Activated CD4-positive, alpha-beta memory T cell treated with anti-CD3 and anti-CD28 coated beads for 36 hours (primary cell): ENCODE measurements around the gene NIPA2. TPM values are rescaled to one million over a fixed set of nuclear protein-coding genes. Genes with fewer than 3 reads are reported as not detected.
A peak's percentile ranks its signal among the peaks of the same experiment; 100 is the strongest.
"Not testable (repeated sequence)": the region's sequence is repeated elsewhere in the genome, so short reads cannot be mapped to it uniquely, and the experiment has no call there.

Experiments
- CTCF ChIA-PET: fragments of 350-600 bp; sonication (Branson Sonifier 250); formaldehyde crosslinking; loops from one replicate; lab custom pipeline; 2021; ENCODE audit warnings: antibody characterized with exemption, inconsistent platforms; lab: Charles Lee
- POLR2A ChIA-PET: fragments of 350-600 bp; sonication (Branson Sonifier 250); formaldehyde crosslinking; loops from one replicate; lab custom pipeline; 2021; ENCODE audit warnings: antibody characterized with exemption; lab: Charles Lee
- DNase-seq: peaks from one replicate; pipeline ENCODE4 v3.0.0-alpha.2; 2020
- H3K27ac Mint-ChIP-seq: one replicate; pipeline ENCODE4 v1.8.0; 2021; ENCODE audit warnings: mixed read lengths
- H3K27me3 Mint-ChIP-seq: one replicate; pipeline ENCODE4 v1.8.0; 2021; ENCODE audit warnings: mixed read lengths
- H3K36me3 Mint-ChIP-seq: one replicate; pipeline ENCODE4 v1.8.0; 2021; ENCODE audit warnings: mixed read lengths
- H3K4me1 Mint-ChIP-seq: one replicate; pipeline ENCODE4 v1.8.0; 2021; ENCODE audit warnings: low read depth, mixed read lengths
- H3K4me3 Mint-ChIP-seq: one replicate; pipeline ENCODE4 v1.8.0; 2021; ENCODE audit warnings: mild to moderate bottlenecking, mixed read lengths
- H3K9me3 Mint-ChIP-seq: one replicate; pipeline ENCODE4 v1.8.0; 2021; ENCODE audit warnings: mixed read lengths
- intact Hi-C: fragments of 100-400 bp; cut with micrococcal nuclease; formaldehyde crosslinking; loops from one replicate; pipeline ENCODE4 v1.15.1; 2023
- total RNA-seq, 2 experiments: library from RNA; stranded (reverse); gene quantifications; one replicate each; pipeline ENCODE4 v1.2.3, GENCODE V29; 2021

The NIPA2 gene
- 10 to 100 TPM; 70.5 TPM for total RNA-seq

DNA sequence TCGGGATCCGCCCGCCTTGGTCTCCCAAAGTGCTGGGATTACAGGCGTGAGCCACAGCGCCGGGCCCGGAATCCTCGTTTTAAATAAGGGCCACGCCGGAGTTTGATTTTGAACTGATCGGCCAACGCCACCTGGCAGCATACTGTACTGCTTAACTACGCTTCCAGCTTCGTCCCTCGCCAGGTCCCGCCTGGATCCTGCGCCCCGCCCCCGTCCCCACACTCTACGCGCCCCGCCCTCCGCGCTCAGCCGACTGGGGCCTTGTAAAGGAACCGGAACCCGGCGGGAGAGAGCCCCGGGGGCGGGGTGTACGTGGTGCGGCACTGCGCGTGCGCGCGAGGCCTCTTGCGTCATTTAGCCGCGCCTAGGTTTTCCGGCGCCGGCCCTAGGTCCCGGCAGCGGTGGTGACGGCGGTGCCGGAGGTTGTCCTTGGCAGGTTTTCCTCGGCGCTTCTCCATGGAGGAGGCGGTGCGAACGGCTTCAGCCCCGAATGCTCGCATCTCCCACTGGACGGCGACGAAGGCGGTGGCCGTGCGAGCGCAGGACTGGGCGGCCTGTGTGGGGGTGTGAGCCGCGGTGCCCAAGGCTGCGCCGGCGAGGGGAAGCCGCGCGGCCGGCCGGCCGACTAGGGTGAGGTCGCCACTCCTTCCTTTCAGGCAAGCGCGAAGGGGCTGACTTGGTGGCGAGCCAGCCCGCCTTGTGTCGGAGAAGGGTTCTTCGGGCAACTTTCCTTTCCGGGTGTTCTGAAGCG is at the start of gene NIPA2:
NIPA2 (plus strand) TSS at position 375 of the 751 bp plus-strand sequence. CDS start 13,066 bp downstream, outside the sequence.
- Mint-ChIP-seq H3K4me1 (peaks cover 19% of the 10 kb centered on the region), H3K36me3 (peaks cover 24% of the 10 kb centered on the region), H3K4me3 (peak within 1 kb of the TSS; percentile 96), H3K27ac (peak within 1 kb of the TSS; percentile 97), H3K27me3 (no peaks in the 10 kb centered on the region), H3K9me3 (no peaks in the 10 kb centered on the region)
- intact Hi-C loops, result loop anchor here (1.0 kb wide), 5 partner anchors 12 to 201 kb away; partner anchors contain the start of genes NIPA1 and TUBGCP5
- POLR2A ChIA-PET, result interaction anchor here (0.6 to 1.6 kb wide), 4 partner anchors 16 to 201 kb away, joined by 3 to 4 read pairs (median 3); partner anchors contain the start of gene TUBGCP5
- DNase-seq, result peak; percentile 99
- CTCF ChIA-PET, result interaction anchor here (0.6 to 1.3 kb wide), 2 partner anchors 32 to 533 kb away, joined by 3 read pairs; no protein-coding TSS in a partner anchor

DNA sequence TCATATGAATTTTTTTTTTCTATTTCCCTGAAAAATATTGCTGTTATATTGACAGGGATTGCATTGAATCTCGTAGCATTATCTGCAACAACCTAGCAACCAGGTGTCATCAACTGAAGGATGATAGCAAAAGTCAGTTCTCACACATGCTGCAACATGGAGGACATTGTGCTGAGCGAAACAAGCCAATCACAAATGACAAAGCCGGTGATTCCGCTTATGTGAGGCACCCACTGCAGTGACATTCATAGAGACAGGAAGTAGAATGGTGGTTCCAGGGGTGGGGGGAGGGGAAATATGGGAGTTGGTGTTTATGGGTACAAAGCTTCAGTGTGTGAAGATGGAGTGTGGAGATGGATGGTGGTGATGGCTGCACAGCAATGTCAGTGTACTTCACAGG is 44.4 kb upstream of the NIPA2 start:
- peaks cover 58% of the 10 kb centered on the region for H3K4me1 Mint-ChIP-seq
- CTCF ChIA-PET, result no interaction called here
- H3K36me3 Mint-ChIP-seq, result peaks cover 14% of the 10 kb centered on the region
- no peak overlapping the region for H3K27ac Mint-ChIP-seq
- POLR2A ChIA-PET, result no interaction called here
- no peaks in the 10 kb centered on the region for H3K27me3 Mint-ChIP-seq
- intact Hi-C loops, result no loop called here
- no peak overlapping the region for H3K4me3 Mint-ChIP-seq
- DNase-seq, result no peak
- peaks cover 4% of the 10 kb centered on the region for H3K9me3 Mint-ChIP-seq

DNA sequence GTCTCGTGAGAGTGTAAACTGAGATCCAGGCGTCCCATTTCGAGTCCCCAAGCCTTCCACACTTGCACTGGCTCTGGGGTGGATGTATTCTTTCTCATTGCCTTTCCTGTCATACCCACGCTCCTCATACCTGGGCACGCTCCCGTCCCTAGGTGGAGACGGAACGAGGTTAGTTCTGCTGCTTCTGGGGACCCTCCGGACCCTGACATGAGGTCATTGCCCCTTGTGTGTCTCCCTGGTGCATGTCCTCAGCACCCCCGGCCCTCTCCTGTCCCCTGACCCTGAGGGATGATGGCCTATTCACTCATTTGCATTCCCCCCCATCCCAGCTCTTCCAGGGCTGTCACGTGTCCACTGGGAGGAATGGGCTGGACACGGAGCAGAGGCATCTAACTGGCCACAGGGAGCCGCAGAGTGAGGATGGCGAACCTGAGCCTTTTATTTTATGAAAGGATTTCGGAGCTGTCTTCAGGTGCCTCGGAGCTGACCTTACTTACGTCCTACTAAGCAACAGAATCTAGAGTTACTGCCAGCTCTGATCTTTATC is 43.8 kb upstream of the NIPA2 start:
- H3K9me3 Mint-ChIP-seq, result no peaks in the 10 kb centered on the region
- H3K36me3 Mint-ChIP-seq, result peaks cover 7% of the 10 kb centered on the region
- POLR2A ChIA-PET, result no interaction called here
- DNase-seq, result no peak
- intact Hi-C loops, result no loop called here
- no peak overlapping the region for H3K27ac Mint-ChIP-seq
- CTCF ChIA-PET, result no interaction called here
- peaks cover 54% of the 10 kb centered on the region for H3K4me1 Mint-ChIP-seq
- no peaks in the 10 kb centered on the region for H3K27me3 Mint-ChIP-seq
- H3K4me3 Mint-ChIP-seq, result no peak overlapping the region

DNA sequence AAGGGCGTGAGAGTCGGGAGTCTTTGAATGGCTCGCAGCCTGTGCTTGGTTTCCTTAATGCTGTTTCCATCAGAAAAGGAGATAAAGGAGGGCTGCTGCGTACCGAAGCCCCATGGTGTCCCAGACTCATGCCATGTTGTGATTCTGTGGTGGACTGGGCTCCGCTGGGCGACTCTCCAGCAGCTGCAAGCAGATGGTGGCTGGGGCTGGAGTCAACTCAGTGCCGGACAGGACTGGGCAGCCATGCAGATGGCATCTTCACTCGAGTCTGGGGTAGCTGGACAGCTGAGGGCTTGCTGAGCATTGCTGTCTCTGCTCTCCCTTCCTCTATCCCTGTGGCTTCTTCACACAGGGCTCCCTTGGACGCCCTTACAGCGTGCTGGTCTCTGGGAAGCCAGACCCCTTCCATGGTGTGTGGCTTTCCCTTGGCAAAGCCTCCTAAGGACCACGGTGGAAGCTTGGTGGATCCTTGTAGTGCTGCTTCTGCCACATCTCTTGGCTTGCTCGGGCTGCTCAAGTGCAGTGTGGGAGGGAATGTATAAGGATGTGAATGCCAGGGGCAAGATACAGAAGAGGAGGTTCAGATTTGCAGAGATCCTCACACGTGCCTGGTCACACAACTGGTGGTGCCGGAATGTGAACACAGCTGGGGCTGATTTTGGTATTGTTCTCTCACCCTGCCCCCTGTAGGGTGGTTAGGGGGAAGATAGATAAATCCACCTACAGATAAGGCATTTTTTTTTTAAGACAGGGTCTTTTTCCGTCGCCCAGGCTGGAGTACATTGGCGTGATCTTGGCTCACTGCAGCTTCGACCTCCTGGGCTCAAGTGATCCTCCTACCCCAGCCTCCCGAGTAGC is 43.0 kb upstream of the NIPA2 start:
- peaks cover 7% of the 10 kb centered on the region for H3K36me3 Mint-ChIP-seq
- no peak overlapping the region for H3K4me3 Mint-ChIP-seq
- peak overlapping the region; percentile 58 for H3K27ac Mint-ChIP-seq
- H3K27me3 Mint-ChIP-seq, result no peaks in the 10 kb centered on the region
- intact Hi-C loops, result loop anchor here (1.0 kb wide), 3 partner anchors 9 to 43 kb away; partner anchors contain the start of genes NIPA1 and NIPA2
- peaks cover 56% of the 10 kb centered on the region for H3K4me1 Mint-ChIP-seq
- DNase-seq, result no peak
- no peaks in the 10 kb centered on the region for H3K9me3 Mint-ChIP-seq
- ChIA-PET POLR2A (interaction anchor here (0.8 to 1.0 kb wide), 2 partner anchors 43 to 45 kb away, joined by 3 to 4 read pairs; partner anchors contain the start of gene NIPA2), CTCF (no interaction called here)

DNA sequence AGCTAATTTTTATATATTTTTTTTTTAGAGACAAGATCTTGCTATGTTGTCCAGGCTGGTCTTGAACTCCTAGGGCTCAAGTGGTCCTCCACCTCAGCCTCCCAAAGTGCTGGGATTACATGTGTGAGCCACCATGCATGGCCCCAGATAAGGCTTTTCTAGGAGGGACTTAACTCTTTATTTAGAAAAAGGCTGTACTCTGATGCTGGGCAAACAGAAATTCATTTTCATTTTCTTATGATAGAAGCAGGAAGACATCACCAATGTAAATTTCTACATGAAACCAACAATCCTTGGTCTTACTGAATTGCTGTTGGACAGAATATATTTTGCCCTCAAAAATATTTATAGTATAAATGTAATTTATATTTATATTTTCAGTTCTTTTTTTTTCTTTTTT is 42.4 kb upstream of the NIPA2 start:
- intact Hi-C loops, result loop anchor here (1.0 kb wide), 3 partner anchors 10 to 42 kb away; partner anchors contain the start of genes NIPA1 and NIPA2
- Mint-ChIP-seq H3K4me1 (peaks cover 52% of the 10 kb centered on the region), H3K4me3 (peak overlapping the region; percentile 48), H3K27ac (peak overlapping the region; percentile 72), H3K27me3 (no peaks in the 10 kb centered on the region), H3K36me3 (peaks cover 7% of the 10 kb centered on the region), H3K9me3 (no peaks in the 10 kb centered on the region)
- ChIA-PET CTCF (no interaction called here), POLR2A (interaction anchor here (0.8 to 1.0 kb wide), 2 partner anchors 42 to 44 kb away, joined by 3 to 4 read pairs; partner anchors contain the start of gene NIPA2)
- DNase-seq, result no peak

DNA sequence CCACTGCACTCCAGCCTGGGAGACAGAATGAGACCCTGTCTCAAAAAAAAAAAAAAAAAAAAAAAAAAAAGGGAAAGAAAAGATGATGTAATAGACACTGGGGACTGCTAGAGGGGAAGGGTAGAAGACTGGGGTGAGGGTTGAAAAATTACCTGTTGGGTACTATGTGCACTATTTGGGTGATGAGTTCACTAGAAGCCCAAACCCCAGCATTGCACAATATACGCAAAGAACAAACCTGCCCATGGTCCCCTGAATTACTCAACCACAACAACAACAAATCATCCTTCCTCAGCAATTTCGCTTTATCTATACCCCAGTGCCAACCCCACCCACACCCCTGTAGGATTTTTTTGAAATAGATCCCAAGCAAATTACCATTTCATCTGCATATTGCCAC is 38.6 kb upstream of the NIPA2 start:
- DNase-seq, result no peak
- intact Hi-C loops, result no loop called here
- ChIA-PET POLR2A (no interaction called here), CTCF (no interaction called here)
- Mint-ChIP-seq H3K27ac (no peak overlapping the region), H3K36me3 (peaks cover 4% of the 10 kb centered on the region), H3K9me3 (no peaks in the 10 kb centered on the region), H3K4me1 (peaks cover 35% of the 10 kb centered on the region), H3K27me3 (no peaks in the 10 kb centered on the region), H3K4me3 (no peak overlapping the region)

DNA sequence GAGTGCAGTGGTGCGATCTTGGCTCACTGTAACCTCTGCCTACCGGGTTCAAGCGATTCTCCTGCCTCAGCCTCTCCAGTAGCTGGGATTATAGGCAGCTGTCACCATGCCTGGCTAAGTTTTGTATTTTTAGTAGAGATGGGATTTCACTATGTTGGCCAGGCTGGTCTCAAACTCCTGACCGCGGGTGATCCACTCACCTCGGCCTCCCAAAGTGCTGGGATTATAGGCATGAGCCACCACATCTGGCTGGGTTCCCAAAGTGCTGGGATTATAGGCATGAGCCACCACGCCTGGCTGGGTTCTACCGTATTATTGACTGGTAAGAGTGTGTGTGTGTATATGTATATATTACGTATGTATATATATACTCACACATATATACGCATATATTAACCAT is 35.5 kb upstream of the NIPA2 start:
- intact Hi-C loops, H3K4me3 Mint-ChIP-seq, POLR2A ChIA-PET, H3K36me3 Mint-ChIP-seq, H3K27ac Mint-ChIP-seq, H3K9me3 Mint-ChIP-seq, CTCF ChIA-PET, H3K27me3 Mint-ChIP-seq, DNase-seq: not testable (repeated sequence)
- H3K4me1 Mint-ChIP-seq, result peaks cover 25% of the 10 kb centered on the region

DNA sequence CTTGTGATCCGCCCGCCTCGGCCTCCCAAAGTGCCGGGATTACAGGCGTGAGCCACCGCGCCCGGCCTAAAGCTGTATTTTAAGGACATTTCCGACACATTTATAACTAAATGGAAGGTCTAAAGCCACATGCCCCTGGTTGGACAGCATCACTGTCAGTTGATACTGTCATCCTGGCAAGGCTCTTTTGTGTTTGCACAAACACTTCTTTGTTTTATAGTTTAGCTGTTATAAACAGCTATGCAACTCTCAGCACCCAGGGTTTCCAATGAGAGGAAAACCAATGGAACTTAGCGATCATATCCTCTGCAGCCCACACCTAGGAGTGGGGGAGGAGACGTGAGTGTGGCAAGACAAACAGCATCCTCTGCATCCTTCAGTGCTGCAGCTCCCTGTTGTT is 32.3 kb upstream of the NIPA2 start:
- intact Hi-C loops, result no loop called here
- no peaks in the 10 kb centered on the region for H3K9me3 Mint-ChIP-seq
- no peak overlapping the region for H3K4me3 Mint-ChIP-seq
- peaks cover 17% of the 10 kb centered on the region for H3K4me1 Mint-ChIP-seq
- DNase-seq, result no peak
- no peaks in the 10 kb centered on the region for H3K27me3 Mint-ChIP-seq
- POLR2A ChIA-PET, result no interaction called here
- CTCF ChIA-PET, result interaction anchor here (0.7 kb wide), 1 partner anchor 32 kb away, joined by 3 read pairs; no protein-coding TSS in a partner anchor
- H3K36me3 Mint-ChIP-seq, result no peaks in the 10 kb centered on the region
- no peak overlapping the region for H3K27ac Mint-ChIP-seq

DNA sequence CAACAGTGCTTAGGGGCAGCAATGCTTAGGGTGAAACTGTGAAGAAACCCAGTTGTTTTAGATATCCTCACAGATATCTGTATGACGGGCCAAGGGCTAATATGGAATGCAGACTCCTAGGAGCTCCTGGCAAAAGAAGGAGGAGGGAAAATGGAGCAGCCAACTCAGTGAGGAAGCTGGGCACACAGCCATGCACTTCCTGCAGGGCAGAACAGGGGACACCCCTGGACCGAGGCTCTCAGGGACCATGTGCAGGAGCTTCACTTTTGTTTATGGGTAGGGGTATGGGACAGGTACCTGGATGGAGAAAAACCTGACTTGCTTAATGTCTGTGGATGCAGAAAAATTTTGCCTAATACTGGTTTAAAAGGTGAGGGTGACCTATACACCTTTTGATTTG is 31.8 kb upstream of the NIPA2 start:
- ChIA-PET CTCF (interaction anchor here (0.7 kb wide), 1 partner anchor 31 kb away, joined by 3 read pairs; no protein-coding TSS in a partner anchor), POLR2A (no interaction called here)
- intact Hi-C loops, result no loop called here
- H3K36me3 Mint-ChIP-seq, result no peaks in the 10 kb centered on the region
- DNase-seq, result no peak
- peaks cover 16% of the 10 kb centered on the region for H3K4me1 Mint-ChIP-seq
- no peak overlapping the region for H3K27ac Mint-ChIP-seq
- H3K4me3 Mint-ChIP-seq, result no peak overlapping the region
- no peaks in the 10 kb centered on the region for H3K9me3 Mint-ChIP-seq
- H3K27me3 Mint-ChIP-seq, result no peaks in the 10 kb centered on the region

DNA sequence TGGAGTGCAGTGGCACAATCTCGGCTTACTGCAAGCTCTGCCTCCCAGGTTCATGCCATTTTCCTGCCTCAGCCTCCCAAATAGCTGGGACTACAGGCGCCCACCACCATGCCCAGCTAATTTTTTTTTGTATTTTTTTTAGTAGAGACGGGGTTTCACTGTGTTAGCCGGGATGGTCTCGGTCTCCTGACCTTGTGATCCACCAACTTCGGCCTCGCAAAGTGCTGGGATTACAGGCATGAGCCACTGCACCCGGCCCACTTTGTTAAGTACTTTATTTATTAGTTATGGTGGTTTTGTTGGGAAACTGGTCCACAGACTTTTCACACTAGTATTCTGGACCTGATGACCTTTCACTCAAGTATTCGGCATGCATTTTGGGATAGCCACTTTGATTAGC is 30.6 kb upstream of the NIPA2 start:
- H3K9me3 Mint-ChIP-seq, H3K36me3 Mint-ChIP-seq, intact Hi-C loops, POLR2A ChIA-PET, H3K27me3 Mint-ChIP-seq, CTCF ChIA-PET, DNase-seq, H3K27ac Mint-ChIP-seq, H3K4me3 Mint-ChIP-seq: not testable (repeated sequence)
- peaks cover 16% of the 10 kb centered on the region for H3K4me1 Mint-ChIP-seq

DNA sequence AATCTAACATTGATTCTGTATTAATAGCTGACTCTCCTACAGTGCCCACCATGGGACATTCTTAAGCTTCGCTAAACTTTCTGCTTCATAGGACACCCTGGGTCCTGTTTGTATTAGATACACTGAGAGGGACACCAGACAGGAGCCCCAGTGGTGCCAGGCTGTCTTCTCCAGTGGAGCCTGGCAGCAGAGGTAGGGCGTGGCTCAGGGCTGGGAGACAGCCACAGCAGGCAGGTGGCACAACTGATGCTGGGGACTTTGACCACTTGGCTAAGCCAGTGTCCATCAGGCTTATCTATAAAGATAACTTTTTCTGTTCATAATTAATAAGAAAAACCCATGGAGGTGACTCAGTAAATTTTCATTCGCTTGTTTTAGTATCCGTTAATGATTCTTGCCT is 30.2 kb upstream of the NIPA2 start:
- no peak for DNase-seq

More for the DNA sequence above, 30.2 kb upstream of the NIPA2 start:
- ChIA-PET POLR2A (no interaction called here), CTCF (no interaction called here)
- no peak overlapping the region for H3K4me3 Mint-ChIP-seq
- no peak overlapping the region for H3K27ac Mint-ChIP-seq
- H3K4me1 Mint-ChIP-seq, result peaks cover 16% of the 10 kb centered on the region
- H3K9me3 Mint-ChIP-seq, result no peaks in the 10 kb centered on the region
- H3K36me3 Mint-ChIP-seq, result no peaks in the 10 kb centered on the region
- no peaks in the 10 kb centered on the region for H3K27me3 Mint-ChIP-seq
- intact Hi-C loops, result no loop called here
